IPS-18a (cell line): Measurements from ENCODE around the gene SORBS2.
A peak's percentile ranks its signal among the peaks of the same experiment; 100 is the strongest.

Experiments
- H3K27ac ChIP-seq: one replicate; pipeline ENCODE4 v1.5.1; 2013; ENCODE audit warnings: low read length
- H3K27me3 ChIP-seq: one replicate; pipeline ENCODE4 v1.6.1; 2013; ENCODE audit warnings: mild to moderate bottlenecking, low read length; ENCODE audit not compliant: control insufficient read depth, insufficient read depth
- H3K36me3 ChIP-seq: one replicate; pipeline ENCODE4 v1.6.1; 2013; ENCODE audit warnings: low read depth, low read length; ENCODE audit not compliant: control insufficient read depth
- H3K4me1 ChIP-seq: one replicate; pipeline ENCODE4 v1.6.1; 2013; ENCODE audit warnings: low read depth, low read length; ENCODE audit not compliant: control insufficient read depth
- H3K4me3 ChIP-seq: one replicate; pipeline ENCODE4 v1.5.1; 2013; ENCODE audit warnings: low read length
- H3K9ac ChIP-seq: one replicate; pipeline ENCODE4 v1.6.1; 2013; ENCODE audit warnings: mild to moderate bottlenecking, low read length, moderate library complexity
- H3K9me3 ChIP-seq: one replicate; pipeline ENCODE4 v1.6.1; 2013; ENCODE audit warnings: low read depth, low read length; ENCODE audit not compliant: control insufficient read depth

SORBS2 gene

DNA sequence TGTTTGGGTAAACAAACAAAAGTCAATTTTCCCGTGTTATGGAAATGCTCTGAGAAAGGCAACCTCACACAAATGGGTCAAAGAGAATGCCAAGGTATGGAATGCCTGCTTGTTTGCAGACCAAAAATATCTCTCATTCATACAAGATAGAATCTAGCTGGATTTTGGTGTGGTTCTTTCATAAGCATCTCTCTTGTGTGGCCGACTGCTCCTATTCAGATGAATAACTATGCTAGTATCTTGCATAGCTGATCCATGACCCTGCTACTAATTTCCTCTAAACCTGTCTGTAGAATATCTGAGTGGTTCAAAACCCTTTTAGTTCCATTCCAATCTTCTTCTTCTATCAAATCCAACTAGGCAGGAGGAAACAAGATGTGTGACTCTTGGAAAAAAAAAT lies 28.2 kb upstream of the SORBS2 start:
- Histone ChIP-seq H3K36me3 (no peaks in the 10 kb centered on the region), H3K9ac (peak overlapping the region; percentile 24), H3K4me3 (no peak overlapping the region), H3K9me3 (no peaks in the 10 kb centered on the region), H3K27ac (peak overlapping the region; percentile 70), H3K27me3 (no peaks in the 10 kb centered on the region), H3K4me1 (peaks cover 58% of the 10 kb centered on the region)

DNA sequence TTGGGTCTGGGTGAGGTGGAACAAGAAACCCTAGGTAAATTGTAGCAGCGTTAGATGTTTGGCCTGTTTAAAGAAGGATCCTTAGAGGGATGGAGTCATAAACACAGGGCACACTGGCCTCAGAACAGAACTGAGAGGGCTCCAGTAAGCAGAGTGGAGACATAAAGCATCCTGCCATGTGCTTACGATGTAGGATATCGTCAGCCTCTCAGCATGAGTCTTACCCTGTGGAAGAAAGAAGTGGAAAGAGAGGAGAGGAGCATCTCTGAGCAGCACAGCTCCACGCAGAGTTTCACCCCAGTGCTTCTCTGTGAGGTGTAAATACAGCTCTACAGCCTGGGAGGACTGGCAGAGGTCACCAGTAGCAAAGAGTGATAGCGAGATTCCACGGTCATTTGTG lies 27.8 kb upstream of the SORBS2 start:
- Histone ChIP-seq H3K27me3 (no peaks in the 10 kb centered on the region), H3K4me3 (no peak overlapping the region), H3K36me3 (no peaks in the 10 kb centered on the region), H3K27ac (peak overlapping the region; percentile 70), H3K9me3 (no peaks in the 10 kb centered on the region), H3K9ac (peak overlapping the region; percentile 24), H3K4me1 (peaks cover 58% of the 10 kb centered on the region)

DNA sequence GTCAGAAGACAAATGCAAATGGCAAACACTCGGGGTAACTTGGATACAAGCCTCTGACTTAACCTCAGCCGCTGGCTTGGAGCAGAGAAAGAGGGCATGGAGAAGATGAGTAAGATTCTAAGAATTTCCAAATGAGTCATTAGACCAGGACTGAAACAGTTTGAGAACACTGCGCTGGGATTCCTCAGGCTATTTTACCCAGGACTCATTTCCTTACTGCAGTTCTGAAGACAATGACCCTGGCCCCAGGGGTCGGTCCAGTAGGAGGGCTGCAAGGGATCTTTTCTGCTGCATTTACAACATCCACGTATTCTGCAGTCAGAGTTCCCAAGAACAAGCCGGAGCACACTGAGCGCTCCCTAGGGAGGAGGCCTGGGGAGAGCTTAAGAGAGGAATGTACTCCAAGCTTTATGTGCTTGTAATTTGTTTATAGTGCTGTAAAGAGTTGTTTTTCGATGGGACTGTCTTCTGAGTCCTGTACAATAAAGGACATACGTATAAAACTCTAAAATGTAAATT lies 27.3 kb upstream of the SORBS2 start:
- Histone ChIP-seq H3K9me3 (no peaks in the 10 kb centered on the region), H3K4me1 (peaks cover 58% of the 10 kb centered on the region), H3K27ac (peak overlapping the region; percentile 70), H3K27me3 (no peaks in the 10 kb centered on the region), H3K4me3 (no peak overlapping the region), H3K36me3 (no peaks in the 10 kb centered on the region), H3K9ac (peak overlapping the region; percentile 49)

DNA sequence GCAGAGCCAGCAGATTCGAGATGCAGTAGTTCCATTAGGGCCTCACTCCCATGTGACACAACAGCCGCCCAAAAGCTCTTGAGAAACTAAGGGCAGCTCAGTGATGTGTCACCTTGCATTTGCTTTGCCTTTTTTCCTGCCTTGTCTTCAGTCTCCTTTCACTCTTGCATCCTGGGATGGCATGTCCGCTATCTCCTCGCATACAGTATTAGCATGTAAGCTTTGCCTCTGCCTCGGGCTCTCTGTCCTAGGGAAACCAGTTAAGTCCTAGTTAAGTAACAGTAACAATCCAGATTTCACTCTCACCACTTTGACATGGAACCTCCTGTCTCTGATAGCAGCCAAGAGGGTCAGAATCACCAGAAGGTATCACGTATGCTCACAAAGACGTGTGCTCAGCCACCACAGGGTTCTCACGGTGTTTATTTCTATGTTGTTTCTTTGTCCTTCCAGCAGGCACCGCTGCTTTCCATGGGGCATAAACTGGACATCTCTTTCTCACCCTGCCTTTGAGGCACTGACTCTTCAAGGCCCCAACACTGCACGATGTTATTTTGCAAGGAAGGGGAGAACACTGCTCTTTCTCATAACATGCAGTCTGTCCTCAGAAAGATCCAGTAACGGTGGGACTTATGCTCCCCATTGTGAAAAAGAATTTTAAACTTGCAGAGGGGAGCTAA lies 26.7 kb upstream of the SORBS2 start:
- Histone ChIP-seq H3K9me3 (no peaks in the 10 kb centered on the region), H3K36me3 (no peaks in the 10 kb centered on the region), H3K4me3 (no peak overlapping the region), H3K4me1 (peaks cover 58% of the 10 kb centered on the region), H3K27ac (peak overlapping the region; percentile 70), H3K9ac (peak overlapping the region; percentile 49), H3K27me3 (no peaks in the 10 kb centered on the region)

DNA sequence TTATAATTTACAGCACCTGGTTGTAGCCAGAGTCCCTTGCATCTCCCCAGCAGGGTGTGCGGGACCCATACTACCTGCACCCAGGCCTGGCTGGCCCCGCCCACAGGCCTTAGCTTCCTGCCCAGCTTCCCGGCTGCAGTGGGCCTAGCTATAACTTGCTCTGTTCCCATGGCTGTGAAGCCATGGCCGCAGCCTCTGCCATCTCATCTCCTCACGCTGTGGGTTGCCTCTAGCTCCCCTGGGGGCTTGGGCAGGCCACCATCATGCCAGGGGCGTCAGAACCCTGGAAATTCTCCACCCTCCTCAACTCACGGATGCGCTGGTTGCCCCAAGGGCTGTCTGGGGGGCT lies 26.1 kb upstream of the SORBS2 start:
- H3K9ac ChIP-seq: peak overlapping the region; percentile 49
- H3K27ac ChIP-seq: peak overlapping the region; percentile 70
- H3K9me3 ChIP-seq: no peaks in the 10 kb centered on the region
- no peak overlapping the region for H3K4me3 ChIP-seq
- peaks cover 58% of the 10 kb centered on the region for H3K4me1 ChIP-seq
- H3K36me3 ChIP-seq: no peaks in the 10 kb centered on the region
- no peaks in the 10 kb centered on the region for H3K27me3 ChIP-seq

DNA sequence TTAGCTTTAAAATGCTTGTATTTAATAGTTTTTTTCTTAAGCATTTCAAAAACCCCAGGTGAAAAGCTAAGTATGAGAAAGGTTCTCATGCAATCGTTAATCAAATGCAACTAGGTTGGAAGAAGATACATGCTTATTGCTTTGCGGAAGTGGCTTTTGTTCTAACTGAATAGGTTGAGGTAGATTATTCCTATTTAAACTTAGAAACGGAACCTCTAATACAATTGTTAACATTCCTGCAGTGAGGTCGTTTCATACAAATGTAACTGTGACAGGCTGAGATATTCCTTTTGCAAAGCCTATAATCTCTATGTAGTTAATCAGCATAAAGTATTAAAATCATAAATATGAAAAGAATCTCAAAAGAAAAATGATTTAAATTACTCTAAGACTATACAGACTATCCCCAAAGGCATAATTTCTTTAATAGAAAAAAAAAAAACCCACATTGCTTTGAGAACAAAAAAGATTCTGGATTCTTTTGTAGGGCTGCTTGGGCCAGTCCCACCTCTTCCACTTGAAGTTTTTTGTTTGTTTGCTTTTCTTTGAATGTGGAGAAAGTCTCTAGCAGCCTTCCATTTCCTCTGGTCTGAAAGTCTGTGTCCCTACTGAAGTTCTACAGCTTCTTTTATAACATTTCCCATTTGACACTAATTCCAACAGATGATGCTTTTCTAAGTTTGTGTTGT lies 25.6 kb upstream of the SORBS2 start:
- H3K4me3 ChIP-seq: no peak overlapping the region
- peaks cover 58% of the 10 kb centered on the region for H3K4me1 ChIP-seq
- no peaks in the 10 kb centered on the region for H3K36me3 ChIP-seq
- peak overlapping the region; percentile 70 for H3K27ac ChIP-seq
- no peaks in the 10 kb centered on the region for H3K9me3 ChIP-seq
- H3K9ac ChIP-seq: peak overlapping the region; percentile 49
- H3K27me3 ChIP-seq: no peaks in the 10 kb centered on the region

DNA sequence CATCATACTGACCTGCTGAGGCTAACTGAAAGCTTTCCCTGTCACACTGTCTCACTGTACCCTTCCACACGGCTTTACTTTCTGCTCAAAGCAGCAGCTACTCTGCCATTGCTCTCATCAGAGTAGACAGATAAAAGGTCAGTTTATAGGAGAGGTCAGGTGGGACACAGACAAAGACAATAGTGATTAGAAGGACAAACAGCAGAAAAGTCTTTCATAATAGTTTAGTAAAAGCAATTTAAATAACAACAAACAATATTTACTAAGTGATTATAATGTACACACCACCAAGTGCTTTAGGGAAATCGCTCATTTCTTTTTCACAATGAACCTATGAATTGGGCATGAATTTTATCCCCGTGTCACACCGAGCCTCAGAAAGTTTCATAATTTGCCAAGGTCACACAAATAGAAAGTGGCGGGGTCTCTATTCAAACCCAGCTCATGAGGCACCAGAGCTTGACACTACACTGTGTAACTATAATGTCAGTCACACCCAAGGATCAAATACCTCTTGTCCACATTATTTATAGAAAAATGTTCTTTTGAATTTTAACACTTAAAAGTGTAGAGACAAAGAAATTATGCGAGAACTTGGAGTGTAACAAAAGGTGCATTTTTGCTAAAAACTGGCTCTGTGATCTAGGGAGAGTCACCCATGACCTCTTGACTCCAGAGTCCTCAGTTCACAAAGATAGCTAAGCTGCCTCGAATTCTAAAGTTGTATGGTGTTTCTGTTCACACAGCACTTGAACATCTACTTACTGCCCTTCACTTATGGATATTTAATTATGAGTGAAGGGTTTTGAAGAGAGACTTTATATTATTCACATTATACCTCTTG lies 24.5 kb upstream of the SORBS2 start:
- no peaks in the 10 kb centered on the region for H3K36me3 ChIP-seq
- no peaks in the 10 kb centered on the region for H3K9me3 ChIP-seq
- H3K9ac ChIP-seq: peak overlapping the region; percentile 47
- peaks cover 58% of the 10 kb centered on the region for H3K4me1 ChIP-seq
- H3K4me3 ChIP-seq: peak overlapping the region; percentile 10
- peak overlapping the region; percentile 70 for H3K27ac ChIP-seq
- no peaks in the 10 kb centered on the region for H3K27me3 ChIP-seq

DNA sequence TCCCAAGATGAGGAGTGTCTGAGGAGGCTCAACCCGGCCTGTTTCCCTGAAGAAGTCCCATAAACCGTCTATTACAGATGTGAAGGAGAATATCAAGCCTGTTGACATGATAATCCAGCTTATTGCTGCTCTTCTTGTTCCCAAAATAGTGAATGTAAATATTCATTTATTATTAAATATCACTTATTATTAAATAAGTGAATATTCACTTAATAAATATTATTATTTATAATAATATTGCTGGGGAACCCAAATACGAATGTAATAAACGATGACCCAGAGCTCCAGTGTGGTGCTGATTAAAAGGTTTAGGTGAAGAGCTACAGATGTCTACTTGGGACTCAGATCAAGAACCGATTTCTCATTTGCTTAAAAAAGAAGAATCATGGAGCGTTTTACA lies 23.8 kb upstream of the SORBS2 start:
- Histone ChIP-seq H3K27ac (no peak overlapping the region), H3K36me3 (no peaks in the 10 kb centered on the region), H3K27me3 (no peaks in the 10 kb centered on the region), H3K4me1 (peaks cover 55% of the 10 kb centered on the region), H3K9me3 (no peaks in the 10 kb centered on the region), H3K9ac (no peak overlapping the region), H3K4me3 (no peak overlapping the region)

DNA sequence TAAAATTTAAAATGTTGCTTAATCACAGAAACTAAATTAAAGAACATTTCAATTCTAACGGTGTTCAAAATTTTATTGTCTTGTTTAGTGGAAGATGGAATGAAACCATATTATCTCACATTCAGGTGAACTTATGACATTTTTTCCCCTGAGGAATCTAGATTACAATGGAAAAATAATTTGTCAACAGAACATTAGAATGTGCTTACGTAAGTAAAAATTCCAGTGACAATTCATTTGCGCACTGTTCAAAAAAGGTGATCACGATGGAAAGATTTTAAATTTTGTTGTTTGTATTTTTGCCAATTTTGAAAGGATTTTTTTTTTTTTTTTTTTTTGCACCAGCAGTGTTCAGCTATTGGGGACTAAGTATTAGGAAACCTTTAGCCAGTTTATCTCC lies 23.3 kb upstream of the SORBS2 start:
- Histone ChIP-seq H3K27me3 (no peaks in the 10 kb centered on the region), H3K27ac (peak overlapping the region; percentile 12), H3K4me1 (peaks cover 50% of the 10 kb centered on the region), H3K9ac (no peak overlapping the region), H3K4me3 (no peak overlapping the region), H3K9me3 (no peaks in the 10 kb centered on the region), H3K36me3 (no peaks in the 10 kb centered on the region)

DNA sequence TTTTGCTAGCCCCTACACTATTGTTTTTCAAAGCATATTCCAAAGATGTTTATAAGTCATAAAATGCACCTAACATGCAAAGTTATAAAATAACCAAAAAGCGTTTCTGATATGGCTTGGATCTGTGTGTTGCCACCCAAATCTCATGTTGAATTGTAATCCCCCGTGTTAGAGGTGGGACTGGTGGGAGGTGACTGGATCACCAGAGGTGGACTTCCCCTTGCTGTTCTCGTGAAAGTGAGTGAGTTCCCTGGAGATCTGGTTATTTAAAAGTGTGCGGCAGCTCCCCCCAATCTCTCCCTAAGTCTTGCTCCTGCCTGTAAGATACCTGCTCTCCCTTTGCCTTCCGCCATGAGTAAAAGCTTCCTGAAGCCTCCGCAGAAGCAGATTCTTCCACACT lies 22.8 kb upstream of the SORBS2 start:
- Histone ChIP-seq H3K27me3 (no peaks in the 10 kb centered on the region), H3K27ac (no peak overlapping the region), H3K4me1 (peaks cover 45% of the 10 kb centered on the region), H3K9ac (no peak overlapping the region), H3K4me3 (no peak overlapping the region), H3K36me3 (no peaks in the 10 kb centered on the region), H3K9me3 (no peaks in the 10 kb centered on the region)

DNA sequence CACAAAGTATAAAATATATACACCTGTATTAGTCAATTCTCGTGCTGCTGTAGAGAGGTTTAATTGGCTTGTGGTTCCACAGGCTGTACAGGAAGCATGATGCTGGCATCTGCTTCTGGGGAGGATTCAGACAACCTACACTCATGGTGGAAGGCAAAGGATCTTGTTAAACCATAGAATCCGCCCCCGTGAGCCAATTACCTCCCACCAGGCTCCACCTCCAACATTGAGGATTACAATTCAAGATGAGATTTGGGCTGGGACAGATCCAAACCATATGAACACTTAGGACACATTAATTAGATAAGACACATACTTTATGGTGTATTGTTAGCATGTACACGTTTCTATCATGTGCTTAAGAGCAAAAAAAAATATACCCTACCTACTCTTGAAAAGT lies 22.1 kb upstream of the SORBS2 start:
- H3K9ac ChIP-seq: no peak overlapping the region
- H3K27ac ChIP-seq: no peak overlapping the region
- H3K4me1 ChIP-seq: peaks cover 38% of the 10 kb centered on the region
- H3K36me3 ChIP-seq: no peaks in the 10 kb centered on the region
- H3K4me3 ChIP-seq: no peak overlapping the region
- no peaks in the 10 kb centered on the region for H3K27me3 ChIP-seq
- no peaks in the 10 kb centered on the region for H3K9me3 ChIP-seq
